Nephron progenitor cell (in vitro differentiated cells): ENCODE results near the gene PAPPA.

Source experiments
- DNase-seq: peaks from one replicate; pipeline ENCODE4 v3.0.0; 2021
- H3K27ac Mint-ChIP-seq: 2 replicates; pipeline ENCODE4 v1.8.0; 2021; ENCODE audit warnings: mild to moderate bottlenecking, moderate library complexity, mixed read lengths
- H3K27me3 Mint-ChIP-seq: 2 replicates; pipeline ENCODE4 v1.8.0; 2021; ENCODE audit warnings: mild to moderate bottlenecking, low read depth, mixed read lengths; ENCODE audit not compliant: poor library complexity
- H3K36me3 Mint-ChIP-seq: 2 replicates; pipeline ENCODE4 v1.8.0; 2021; ENCODE audit warnings: low read depth, mixed read lengths
- H3K4me1 Mint-ChIP-seq: 2 replicates; pipeline ENCODE4 v1.8.0; 2021; ENCODE audit warnings: mixed read lengths
- H3K4me3 Mint-ChIP-seq: 2 replicates; pipeline ENCODE4 v1.8.0; 2021; ENCODE audit warnings: mild to moderate bottlenecking, moderate library complexity, mixed read lengths
- H3K9me3 Mint-ChIP-seq: 2 replicates; pipeline ENCODE4 v1.8.0; 2021; ENCODE audit warnings: mild to moderate bottlenecking, moderate library complexity, mixed read lengths
- CTCF ChIP-seq: fragments of 200-600 bp; sonication (generic); IDR thresholded peaks from 2 replicates; pipeline ENCODE4 v1.5.0; 2021; ENCODE audit warnings: antibody characterized with exemption

Gene PAPPA

GRCh38 chr9:116287721-116288120 is 134.1 kb downstream of the PAPPA start:
- no peaks in the 10 kb centered on the region for H3K36me3 Mint-ChIP-seq
- no peak overlapping the region for H3K4me3 Mint-ChIP-seq
- no peak for DNase-seq
- H3K27me3 Mint-ChIP-seq: peaks cover 30% of the 10 kb centered on the region
- H3K27ac Mint-ChIP-seq: no peak overlapping the region
- no peaks in the 10 kb centered on the region for H3K9me3 Mint-ChIP-seq
- no peak for TF ChIP-seq CTCF
- H3K4me1 Mint-ChIP-seq: peaks cover 41% of the 10 kb centered on the region

DNA sequence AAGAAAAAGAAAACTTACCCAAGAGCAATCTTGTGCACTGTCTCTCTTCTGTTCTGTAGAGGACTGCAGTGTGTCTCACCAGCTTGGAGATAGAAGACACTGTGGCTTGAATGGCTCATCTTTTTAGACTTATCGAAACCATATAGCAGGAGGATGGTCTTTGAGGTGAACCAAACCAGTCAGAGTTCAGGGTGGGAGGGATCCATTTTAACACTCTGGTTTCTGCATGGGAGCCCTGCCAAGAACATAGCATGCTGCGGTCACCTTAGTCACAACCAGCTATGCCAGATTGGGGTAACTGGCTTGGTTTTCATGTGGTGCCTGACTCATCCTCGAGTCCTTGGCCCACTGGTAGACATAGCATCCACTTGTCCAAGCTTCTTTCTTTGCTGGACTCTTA is 135.1 kb downstream of the PAPPA start:
- TF ChIP-seq CTCF: no peak
- Mint-ChIP-seq H3K27me3 (peaks cover 27% of the 10 kb centered on the region), H3K9me3 (no peaks in the 10 kb centered on the region), H3K4me3 (no peak overlapping the region), H3K4me1 (peaks cover 32% of the 10 kb centered on the region), H3K36me3 (no peaks in the 10 kb centered on the region), H3K27ac (no peak overlapping the region)
- DNase-seq: no peak

GRCh38 chr9:116297346-116297745 is 143.8 kb downstream of the PAPPA start:
- no peak for DNase-seq
- Mint-ChIP-seq H3K36me3 (peaks cover 4% of the 10 kb centered on the region), H3K27me3 (no peaks in the 10 kb centered on the region), H3K9me3 (no peaks in the 10 kb centered on the region), H3K4me1 (peaks cover 28% of the 10 kb centered on the region), H3K4me3 (no peak overlapping the region), H3K27ac (no peak overlapping the region)
- TF ChIP-seq CTCF: no peak

DNA sequence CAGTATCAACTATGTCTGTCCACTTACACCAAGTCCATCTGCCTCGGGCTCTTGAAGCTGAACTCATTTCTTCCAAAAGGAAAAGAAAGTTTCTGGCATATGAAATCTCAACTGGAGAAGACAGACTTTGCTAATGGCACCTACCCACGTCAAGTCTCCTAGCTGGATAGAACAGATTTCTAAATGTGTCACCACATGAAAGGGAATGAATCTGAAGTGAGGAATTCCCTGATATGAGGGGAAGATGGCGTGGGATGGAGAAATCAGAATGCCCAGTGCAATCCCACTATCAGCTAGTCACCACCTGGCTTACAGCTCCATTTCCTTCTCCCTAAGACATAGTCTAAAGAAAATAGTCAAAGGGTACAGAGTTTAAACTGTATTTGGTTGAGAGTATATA is 144.7 kb downstream of the PAPPA start:
- DNase-seq: no peak
- no peaks in the 10 kb centered on the region for H3K27me3 Mint-ChIP-seq
- H3K36me3 Mint-ChIP-seq: peaks cover 4% of the 10 kb centered on the region
- H3K27ac Mint-ChIP-seq: no peak overlapping the region
- no peak overlapping the region for H3K4me3 Mint-ChIP-seq
- no peaks in the 10 kb centered on the region for H3K9me3 Mint-ChIP-seq
- TF ChIP-seq CTCF: no peak
- H3K4me1 Mint-ChIP-seq: peaks cover 30% of the 10 kb centered on the region

- Mint-ChIP-seq H3K27me3 (no peaks in the 10 kb centered on the region), H3K36me3 (peaks cover 4% of the 10 kb centered on the region), H3K27ac (no peak overlapping the region), H3K4me1 (peaks cover 37% of the 10 kb centered on the region), H3K9me3 (no peaks in the 10 kb centered on the region), H3K4me3 (no peak overlapping the region)
- TF ChIP-seq CTCF: no peak
- DNase-seq: no peak
Observed at GRCh38 chr9:116298878-116299391, 145.3 kb downstream of the PAPPA start.

- no peak for TF ChIP-seq CTCF
- H3K36me3 Mint-ChIP-seq: peaks cover 4% of the 10 kb centered on the region
- H3K27me3 Mint-ChIP-seq: peaks cover 7% of the 10 kb centered on the region
- no peak overlapping the region for H3K27ac Mint-ChIP-seq
- no peaks in the 10 kb centered on the region for H3K9me3 Mint-ChIP-seq
- H3K4me3 Mint-ChIP-seq: peak overlapping the region; percentile 35
- DNase-seq: no peak
- H3K4me1 Mint-ChIP-seq: peaks cover 51% of the 10 kb centered on the region
Observed at GRCh38 chr9:116300360-116300870, 146.8 kb downstream of the PAPPA start.
